Muscle layer of colon (tissue), 2 donors: ENCODE results near the gene MLIP.

Experiments
- H3K27ac ChIP-seq: one replicate; pipeline ENCODE4 v1.7.0; 2013; ENCODE audit warnings: low read depth, mild to moderate bottlenecking, low read length, moderate library complexity
- H3K27me3 ChIP-seq, 2 donors: one replicate each; pipeline ENCODE4 v1.7.0; 2013; ENCODE audit warnings: low read length in 2 of 2, mild to moderate bottlenecking in 2 of 2; ENCODE audit not compliant: insufficient read depth in 2 of 2, control insufficient read depth in 1 of 2
- H3K36me3 ChIP-seq: one replicate; pipeline ENCODE4 v1.7.0; 2013; ENCODE audit warnings: mild to moderate bottlenecking, low read length; ENCODE audit not compliant: insufficient read depth
- H3K4me1 ChIP-seq: one replicate; pipeline ENCODE4 v1.7.0; 2013; ENCODE audit warnings: mild to moderate bottlenecking, low read length; ENCODE audit not compliant: insufficient read depth
- H3K4me3 ChIP-seq, 2 donors: one replicate each; pipeline ENCODE4 v1.7.0; 2013; ENCODE audit warnings: low read length in 2 of 2, low read depth in 1 of 2, mild to moderate bottlenecking in 1 of 2, moderate library complexity in 1 of 2
- H3K9ac ChIP-seq: one replicate; pipeline ENCODE4 v1.7.0; 2013; ENCODE audit warnings: low read length
- H3K9me3 ChIP-seq: one replicate; pipeline ENCODE4 v1.7.0; 2013; ENCODE audit warnings: mild to moderate bottlenecking, low read length
- donor health status: abdominal sarcoma.
- donor health status: Adenocarcinoma of cecum.

Gene MLIP, protein sequence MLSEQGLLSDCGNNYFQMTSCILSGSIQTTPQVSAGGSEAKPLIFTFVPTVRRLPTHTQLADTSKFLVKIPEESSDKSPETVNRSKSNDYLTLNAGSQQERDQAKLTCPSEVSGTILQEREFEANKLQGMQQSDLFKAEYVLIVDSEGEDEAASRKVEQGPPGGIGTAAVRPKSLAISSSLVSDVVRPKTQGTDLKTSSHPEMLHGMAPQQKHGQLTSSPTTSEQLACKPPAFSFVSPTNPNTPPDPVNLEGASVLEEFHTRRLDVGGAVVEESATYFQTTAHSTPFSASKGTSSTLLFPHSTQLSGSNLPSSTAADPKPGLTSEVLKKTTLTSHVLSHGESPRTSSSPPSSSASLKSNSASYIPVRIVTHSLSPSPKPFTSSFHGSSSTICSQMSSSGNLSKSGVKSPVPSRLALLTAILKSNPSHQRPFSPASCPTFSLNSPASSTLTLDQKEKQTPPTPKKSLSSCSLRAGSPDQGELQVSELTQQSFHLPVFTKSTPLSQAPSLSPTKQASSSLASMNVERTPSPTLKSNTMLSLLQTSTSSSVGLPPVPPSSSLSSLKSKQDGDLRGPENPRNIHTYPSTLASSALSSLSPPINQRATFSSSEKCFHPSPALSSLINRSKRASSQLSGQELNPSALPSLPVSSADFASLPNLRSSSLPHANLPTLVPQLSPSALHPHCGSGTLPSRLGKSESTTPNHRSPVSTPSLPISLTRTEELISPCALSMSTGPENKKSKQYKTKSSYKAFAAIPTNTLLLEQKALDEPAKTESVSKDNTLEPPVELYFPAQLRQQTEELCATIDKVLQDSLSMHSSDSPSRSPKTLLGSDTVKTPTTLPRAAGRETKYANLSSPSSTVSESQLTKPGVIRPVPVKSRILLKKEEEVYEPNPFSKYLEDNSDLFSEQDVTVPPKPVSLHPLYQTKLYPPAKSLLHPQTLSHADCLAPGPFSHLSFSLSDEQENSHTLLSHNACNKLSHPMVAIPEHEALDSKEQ

DNA sequence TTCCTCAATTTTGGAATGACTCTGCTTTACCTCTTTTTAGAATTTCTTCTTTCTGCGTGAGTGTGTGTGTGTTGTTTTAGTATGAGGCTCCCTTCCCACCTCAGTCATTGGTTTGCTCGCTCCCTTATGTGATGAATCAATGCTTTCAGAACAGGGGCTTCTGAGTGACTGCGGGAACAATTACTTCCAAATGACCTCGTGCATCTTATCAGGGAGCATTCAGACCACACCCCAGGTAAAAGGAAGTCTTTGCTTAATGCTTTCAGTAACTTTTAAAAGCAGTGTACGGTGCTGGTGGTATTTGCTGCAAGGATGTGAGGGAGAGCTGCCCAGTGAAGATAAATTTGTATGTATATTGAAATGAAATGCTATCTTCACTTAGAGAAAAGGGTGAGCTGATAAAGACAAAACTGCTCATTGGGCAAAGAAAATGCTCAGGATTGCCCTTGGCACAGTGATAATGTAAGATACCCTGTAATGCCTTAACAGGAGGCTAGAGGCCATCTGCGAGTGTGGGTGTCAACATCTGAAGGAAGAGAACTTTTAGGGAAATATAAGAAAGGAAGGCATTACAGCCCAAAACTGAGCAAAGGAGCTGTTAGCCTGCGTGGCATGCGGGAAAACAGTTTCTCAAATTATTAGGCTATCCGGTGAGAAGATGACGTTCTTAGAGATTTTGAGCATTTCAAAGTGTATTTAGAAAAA, at the start of gene MLIP:
TSS of gene MLIP (plus strand) at position 103 of the 705 bp plus-strand sequence. CDS start at position 140, 37 bp downstream.
- Histone ChIP-seq H3K9me3 (no peaks in the 10 kb centered on the region), H3K4me1 (no peaks in the 10 kb centered on the region), H3K27me3 (no peaks in the 10 kb centered on the region), H3K4me3 (no peak within 1 kb of the TSS), H3K36me3 (no peaks in the 10 kb centered on the region), H3K27ac (no peak within 1 kb of the TSS), H3K9ac (no peak within 1 kb of the TSS)

DNA sequence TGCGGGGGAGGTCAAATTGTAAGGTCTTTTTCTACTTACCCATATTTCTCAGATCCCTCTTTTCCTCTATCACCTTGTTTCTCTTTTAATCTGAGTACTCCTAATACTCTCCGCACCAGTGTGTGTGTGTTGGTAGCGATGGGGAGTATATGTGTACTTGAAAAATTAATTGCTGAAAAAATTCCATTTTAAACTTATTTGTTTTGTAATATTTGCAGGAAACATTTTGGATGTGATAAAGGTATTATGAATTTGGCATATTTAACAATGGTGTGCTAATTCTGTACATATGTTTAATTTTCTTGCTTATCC, 48.1 kb upstream of the MLIP start:
- Histone ChIP-seq H3K36me3 (no peaks in the 10 kb centered on the region), H3K9ac (no peak overlapping the region), H3K9me3 (no peaks in the 10 kb centered on the region), H3K27me3 (no peaks in the 10 kb centered on the region), H3K4me1 (no peaks in the 10 kb centered on the region), H3K27ac (no peak overlapping the region), H3K4me3 (no peak overlapping the region)

DNA sequence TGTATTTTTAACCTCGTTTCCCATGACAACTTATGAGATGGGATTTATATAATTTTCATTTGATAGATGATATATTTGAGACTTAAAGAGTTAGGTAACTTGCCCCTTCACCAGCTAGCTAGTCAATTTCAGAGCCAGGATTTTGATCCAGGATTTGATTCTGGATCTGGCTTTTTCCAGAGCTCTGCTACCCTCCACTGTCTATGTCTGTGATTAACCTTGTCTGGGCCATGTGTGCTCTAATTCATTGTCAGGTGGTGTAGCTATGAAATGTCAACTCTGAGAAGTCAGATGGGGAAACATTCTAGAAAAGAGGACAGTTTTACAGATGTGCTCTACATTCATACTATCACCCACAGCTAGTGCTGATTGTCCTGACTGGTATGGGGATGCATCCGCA, 42.5 kb upstream of the MLIP start:
- Histone ChIP-seq H3K9me3 (no peaks in the 10 kb centered on the region), H3K36me3 (no peaks in the 10 kb centered on the region), H3K9ac (no peak overlapping the region), H3K4me3 (no peak overlapping the region), H3K27ac (no peak overlapping the region), H3K27me3 (no peaks in the 10 kb centered on the region), H3K4me1 (no peaks in the 10 kb centered on the region)

DNA sequence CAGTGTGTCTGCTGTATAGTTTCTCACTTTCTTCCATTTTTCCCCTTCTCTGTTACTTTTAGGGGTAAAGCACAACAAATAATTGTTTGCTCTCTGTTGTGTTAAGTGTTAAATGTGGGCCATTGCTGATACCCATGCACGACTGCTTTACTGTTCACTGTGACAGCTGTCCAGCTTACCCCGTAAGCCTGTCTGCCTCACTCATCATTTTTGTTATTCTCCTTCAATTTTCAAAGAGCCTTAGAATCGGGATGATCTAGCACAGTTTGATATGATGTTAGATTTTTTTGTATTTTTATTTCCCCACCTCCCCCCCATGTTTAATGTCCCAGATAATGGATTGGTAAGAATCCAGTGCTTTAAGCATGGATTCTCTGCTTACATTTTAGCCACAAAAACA, 41.2 kb upstream of the MLIP start:
- H3K9me3 ChIP-seq: no peaks in the 10 kb centered on the region
- H3K27me3 ChIP-seq: no peaks in the 10 kb centered on the region
- no peaks in the 10 kb centered on the region for H3K36me3 ChIP-seq
- H3K9ac ChIP-seq: peak overlapping the region; percentile 28
- H3K27ac ChIP-seq: no peak overlapping the region
- H3K4me1 ChIP-seq: no peaks in the 10 kb centered on the region
- peak overlapping the region in 1 of 2 donors; percentile 53 for H3K4me3 ChIP-seq

DNA sequence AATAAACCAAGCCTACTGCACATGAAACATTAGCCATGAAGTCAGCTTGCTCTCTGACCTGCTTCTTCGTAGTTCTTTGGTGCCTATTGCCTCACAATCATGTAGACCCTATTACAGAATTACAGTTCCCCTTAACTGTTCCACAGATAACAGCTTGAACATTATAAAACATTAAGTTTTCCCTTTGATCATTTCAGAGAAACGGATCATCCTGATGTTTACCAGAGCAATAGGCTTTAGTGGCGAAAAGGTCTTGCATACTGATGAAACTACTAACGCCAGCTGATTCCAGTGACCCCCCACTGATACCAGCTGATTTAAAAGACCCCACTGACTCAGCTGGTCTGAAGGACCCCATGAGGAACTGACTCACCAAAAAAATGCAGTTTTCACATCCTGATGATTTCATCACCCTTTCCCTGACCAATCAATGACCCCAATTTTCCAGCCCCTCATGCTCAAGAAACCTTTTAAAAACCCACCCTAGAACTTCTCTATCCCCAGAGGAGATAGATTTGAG, 39.4 kb upstream of the MLIP start:
- H3K4me3 ChIP-seq: no peak overlapping the region
- H3K4me1 ChIP-seq: no peaks in the 10 kb centered on the region
- no peaks in the 10 kb centered on the region for H3K9me3 ChIP-seq
- H3K36me3 ChIP-seq: no peaks in the 10 kb centered on the region
- no peak overlapping the region for H3K9ac ChIP-seq
- H3K27ac ChIP-seq: no peak overlapping the region
- no peaks in the 10 kb centered on the region for H3K27me3 ChIP-seq

DNA sequence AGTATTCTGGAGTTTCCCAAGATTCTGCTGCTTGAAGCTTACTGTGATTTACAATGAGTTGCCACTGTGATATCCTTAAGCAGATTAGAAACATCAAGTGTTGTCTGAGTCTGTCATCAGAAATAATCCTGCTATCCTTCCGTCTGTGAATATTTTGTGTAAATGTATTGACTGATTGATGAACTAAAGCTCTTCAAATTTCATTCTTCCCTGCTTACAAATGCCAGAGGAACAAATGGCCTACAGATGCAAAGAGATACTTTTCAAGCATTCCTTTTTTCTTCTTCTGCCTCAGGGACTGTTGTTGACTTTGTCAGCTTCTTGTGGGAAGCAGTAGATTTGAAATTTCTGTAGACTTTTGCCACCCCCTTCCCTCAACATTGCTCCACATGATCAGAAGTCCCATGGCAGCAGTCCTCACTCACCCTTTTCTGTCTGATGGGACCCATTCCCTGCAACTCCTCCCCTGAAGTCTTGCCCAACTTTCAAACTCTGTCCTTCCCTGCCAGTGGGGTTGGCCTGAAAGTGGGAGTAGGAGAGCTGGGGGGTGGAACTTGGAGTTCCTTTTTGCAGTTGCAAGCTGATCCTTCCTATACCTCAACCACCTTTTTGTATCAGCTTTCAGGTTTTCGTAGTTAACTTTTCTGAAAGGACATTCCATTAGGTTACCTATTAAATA, 38.5 kb upstream of the MLIP start:
- H3K4me1 ChIP-seq: no peaks in the 10 kb centered on the region

DNA sequence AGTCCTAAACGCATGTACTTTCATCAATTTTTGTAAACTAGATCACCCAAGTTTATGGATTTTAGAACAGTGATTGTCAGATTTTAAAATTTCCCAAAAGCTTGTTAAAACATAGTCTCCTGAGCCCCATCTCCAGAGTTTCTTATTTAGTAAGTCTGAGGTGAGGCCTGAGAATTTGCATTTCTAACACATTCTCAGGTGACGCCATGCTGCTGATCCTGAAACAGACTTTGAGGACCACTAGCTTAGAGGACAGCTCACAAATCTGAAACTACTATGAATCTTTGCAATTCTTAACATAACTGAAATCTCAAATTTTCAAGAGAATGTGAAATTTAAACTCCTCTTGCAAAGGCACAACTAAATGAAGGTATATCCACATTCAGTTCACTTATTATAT, 37.8 kb upstream of the MLIP start:
- Histone ChIP-seq H3K4me3 (no peak overlapping the region), H3K9ac (no peak overlapping the region), H3K27me3 (no peaks in the 10 kb centered on the region), H3K36me3 (no peaks in the 10 kb centered on the region), H3K4me1 (no peaks in the 10 kb centered on the region), H3K27ac (no peak overlapping the region), H3K9me3 (no peaks in the 10 kb centered on the region)

More for the DNA sequence above, 38.5 kb upstream of the MLIP start:
- no peaks in the 10 kb centered on the region for H3K36me3 ChIP-seq
- H3K4me3 ChIP-seq: no peak overlapping the region
- no peak overlapping the region for H3K9ac ChIP-seq
- no peaks in the 10 kb centered on the region for H3K27me3 ChIP-seq
- H3K9me3 ChIP-seq: no peaks in the 10 kb centered on the region
- no peak overlapping the region for H3K27ac ChIP-seq

DNA sequence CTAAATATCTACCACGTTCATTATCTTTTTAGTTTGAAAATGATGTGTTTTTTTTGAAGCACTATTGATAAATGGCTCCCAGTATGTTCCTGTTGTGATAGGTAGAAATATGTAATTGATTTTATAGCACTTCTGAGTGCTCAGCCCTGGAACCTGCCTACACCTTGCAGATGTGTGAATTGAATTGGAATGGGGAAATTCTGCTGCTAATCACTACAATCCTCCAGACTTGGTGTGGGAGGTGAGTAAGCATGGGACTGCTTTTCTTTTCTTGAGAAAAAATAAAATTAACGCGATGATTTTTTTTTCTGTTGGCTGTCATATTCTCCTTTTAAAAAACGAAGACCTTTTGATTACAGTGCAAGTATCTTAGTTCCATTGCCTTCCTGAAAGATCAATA, 37.1 kb upstream of the MLIP start:
- H3K36me3 ChIP-seq: no peaks in the 10 kb centered on the region
- H3K4me1 ChIP-seq: no peaks in the 10 kb centered on the region
- H3K9me3 ChIP-seq: no peaks in the 10 kb centered on the region
- H3K9ac ChIP-seq: no peak overlapping the region
- H3K27me3 ChIP-seq: no peaks in the 10 kb centered on the region
- H3K27ac ChIP-seq: no peak overlapping the region
- no peak overlapping the region for H3K4me3 ChIP-seq

DNA sequence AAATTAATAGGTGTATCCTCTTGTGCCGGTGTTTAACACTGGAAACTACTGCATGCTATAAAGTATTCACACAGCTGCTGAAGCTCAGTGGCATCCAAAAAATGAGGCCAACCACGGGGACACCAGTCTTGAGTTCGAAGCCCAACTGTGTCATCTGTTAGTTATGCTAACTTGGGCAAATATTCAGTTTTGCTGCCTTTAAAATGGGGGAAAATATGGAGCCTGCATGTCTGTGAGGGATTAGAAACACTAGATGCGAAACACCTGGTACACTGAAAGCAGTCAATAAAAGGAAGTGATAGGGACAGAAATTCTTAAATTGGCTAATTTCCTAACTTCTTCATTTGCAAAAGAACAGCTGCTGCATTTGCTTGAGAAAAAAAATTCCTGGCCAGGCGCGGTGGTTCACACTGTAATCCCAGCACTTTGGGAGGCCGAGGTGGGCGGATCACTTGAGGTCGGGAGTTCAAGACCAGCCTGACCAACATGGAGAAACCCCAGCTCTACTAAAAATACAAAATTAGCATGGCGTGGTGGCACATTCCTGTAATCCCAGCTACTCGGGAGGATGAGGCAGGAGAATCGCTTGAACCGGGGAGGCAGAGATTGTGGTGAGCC, 36.6 kb upstream of the MLIP start:
- no peak overlapping the region for H3K27ac ChIP-seq
- no peak overlapping the region for H3K9ac ChIP-seq
- no peaks in the 10 kb centered on the region for H3K36me3 ChIP-seq
- H3K27me3 ChIP-seq: no peaks in the 10 kb centered on the region
- H3K4me1 ChIP-seq: no peaks in the 10 kb centered on the region
- H3K9me3 ChIP-seq: no peaks in the 10 kb centered on the region
- H3K4me3 ChIP-seq: no peak overlapping the region

DNA sequence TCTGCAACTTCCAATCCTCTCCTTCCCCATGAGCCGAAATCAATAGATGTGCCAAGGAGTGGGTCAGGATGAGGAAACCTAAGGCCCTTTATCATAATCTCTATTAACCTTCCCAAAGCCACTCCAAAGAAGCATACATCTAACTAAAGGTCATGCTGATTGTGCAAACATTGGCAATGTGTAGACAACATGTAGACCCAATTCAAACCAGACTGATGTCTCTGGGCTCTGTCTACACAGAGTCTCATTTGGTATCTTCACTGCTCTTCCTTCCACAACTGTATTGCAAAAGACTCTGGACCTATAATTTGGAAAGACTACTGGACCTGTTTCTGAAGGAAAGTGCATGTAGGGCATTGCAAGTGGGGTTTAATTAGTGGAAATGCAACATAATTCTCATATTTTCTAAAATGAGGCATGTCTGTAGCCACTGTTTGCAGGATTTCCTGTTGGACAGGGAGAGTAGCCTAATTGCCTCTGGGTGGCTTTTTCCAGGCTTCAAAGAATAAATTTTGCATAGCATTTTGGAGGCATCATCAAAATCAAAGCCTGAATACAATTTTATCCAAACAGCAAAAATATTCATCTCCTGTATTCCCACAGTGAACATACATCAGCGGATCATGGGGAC, 35.0 kb upstream of the MLIP start:
- Histone ChIP-seq H3K36me3 (no peaks in the 10 kb centered on the region), H3K9ac (no peak overlapping the region), H3K4me1 (no peaks in the 10 kb centered on the region), H3K27ac (no peak overlapping the region), H3K9me3 (no peaks in the 10 kb centered on the region), H3K27me3 (no peaks in the 10 kb centered on the region), H3K4me3 (no peak overlapping the region)
